HEK293T (cell line): ENCODE results near the gene TLR5.

ENCODE experiments used
- ELF4 ChIP-seq: fragments of 450-650 bp; IDR thresholded peaks from 2 replicates; pipeline ENCODE4 v1.6.1; 2017; ENCODE audit warnings: antibody characterized with exemption
- FOXA1 ChIP-seq: fragments of 450-650 bp; IDR thresholded peaks from 2 replicates; pipeline ENCODE4 v1.6.1; 2016; ENCODE audit warnings: mild to moderate bottlenecking
- FOXM1 ChIP-seq: fragments of 450-650 bp; IDR thresholded peaks from 2 replicates; pipeline ENCODE4 v1.6.1; 2017; ENCODE audit warnings: mild to moderate bottlenecking, borderline replicate concordance
- HDGF ChIP-seq: fragments of 450-650 bp; IDR thresholded peaks from 2 replicates; pipeline ENCODE4 v1.6.1; 2017; ENCODE audit warnings: antibody characterized with exemption, borderline replicate concordance
- NFRKB ChIP-seq: fragments of 450-650 bp; IDR thresholded peaks from 2 replicates; pipeline ENCODE4 v1.6.1; 2016; ENCODE audit warnings: mild to moderate bottlenecking, moderate library complexity
- SP1 ChIP-seq: fragments of 450-650 bp; IDR thresholded peaks from 2 replicates; pipeline ENCODE4 v1.6.1; 2017
- SUZ12 ChIP-seq: fragments of 450-650 bp; IDR thresholded peaks from 2 replicates; pipeline ENCODE4 v1.6.1; 2016; ENCODE audit warnings: mild to moderate bottlenecking
- TARDBP ChIP-seq: fragments of 450-650 bp; IDR thresholded peaks from 2 replicates; pipeline ENCODE4 v1.6.1; 2016
- TF ChIP-seq, protein P1 (sequence below): fragments of 450-650 bp; IDR thresholded peaks from 2 replicates; pipeline ENCODE4 v1.6.1; 2016

DNA sequence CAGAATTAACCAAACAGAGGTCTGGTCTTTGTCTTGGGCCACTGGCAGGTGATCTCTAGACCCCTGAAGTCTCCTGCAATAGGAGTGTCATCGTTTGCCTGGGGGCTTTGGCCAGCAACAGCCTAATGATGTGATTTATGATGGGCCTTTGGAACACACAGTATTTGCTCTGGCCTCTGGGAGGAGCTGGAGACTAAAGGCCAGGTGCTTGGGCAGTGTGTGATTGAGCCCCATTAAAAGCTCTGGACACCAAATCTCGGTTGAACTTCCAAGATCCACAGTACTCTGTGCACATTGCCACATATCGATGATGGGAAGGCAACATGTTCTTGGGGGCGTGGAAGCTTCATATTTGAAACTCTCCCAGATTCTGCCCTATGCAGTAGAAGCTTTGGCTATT lies 32.0 kb upstream of the TLR5 start:
- no peak for TF ChIP-seq ELF4
- no peak for TF ChIP-seq SP1
- no peak for TF ChIP-seq FOXM1
- no peak for TF ChIP-seq NFRKB
- TF ChIP-seq, protein P1, sequence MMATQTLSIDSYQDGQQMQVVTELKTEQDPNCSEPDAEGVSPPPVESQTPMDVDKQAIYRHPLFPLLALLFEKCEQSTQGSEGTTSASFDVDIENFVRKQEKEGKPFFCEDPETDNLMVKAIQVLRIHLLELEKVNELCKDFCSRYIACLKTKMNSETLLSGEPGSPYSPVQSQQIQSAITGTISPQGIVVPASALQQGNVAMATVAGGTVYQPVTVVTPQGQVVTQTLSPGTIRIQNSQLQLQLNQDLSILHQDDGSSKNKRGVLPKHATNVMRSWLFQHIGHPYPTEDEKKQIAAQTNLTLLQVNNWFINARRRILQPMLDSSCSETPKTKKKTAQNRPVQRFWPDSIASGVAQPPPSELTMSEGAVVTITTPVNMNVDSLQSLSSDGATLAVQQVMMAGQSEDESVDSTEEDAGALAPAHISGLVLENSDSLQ: peak; percentile 75
- TF ChIP-seq SUZ12: no peak
- TF ChIP-seq FOXA1: no peak
- no peak for TF ChIP-seq HDGF
- TF ChIP-seq TARDBP: no peak
